ENCODE measurements around the gene SERPINA10. TPM values are rescaled to one million over a fixed set of nuclear protein-coding genes. Genes with fewer than 3 reads are reported as not detected.
"Not testable (repeated sequence)": the region's sequence is repeated elsewhere in the genome, so short reads cannot be mapped to it uniquely, and the experiment has no call there.

SERPINA10 gene
- total RNA-seq, 4 donors from 2014 or later, result not detected

DNA sequence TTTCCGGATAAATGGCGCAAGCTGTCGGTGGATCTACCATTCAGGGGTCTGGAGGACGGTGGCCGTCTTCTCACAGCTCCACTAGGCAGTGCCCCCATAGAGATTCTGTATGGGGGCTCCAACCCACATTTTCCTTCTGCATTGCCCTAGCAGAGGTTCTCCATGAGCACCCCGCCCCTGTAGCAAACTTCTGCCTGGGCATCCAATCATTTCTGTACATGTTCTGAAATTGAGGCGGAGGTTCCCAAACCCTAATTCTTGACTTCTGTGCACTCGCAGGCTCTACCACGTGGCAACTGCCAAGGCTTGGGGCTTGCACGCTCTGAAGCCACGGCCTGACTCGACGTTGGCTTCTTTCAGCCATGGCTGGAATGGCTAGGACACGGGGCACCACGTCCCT, 5.1 kb upstream of the SERPINA10 start:
- WGBS, 2 donors, result 95 to 97% methylated on average over 7 to 15 of the region's 15 CpGs

DNA sequence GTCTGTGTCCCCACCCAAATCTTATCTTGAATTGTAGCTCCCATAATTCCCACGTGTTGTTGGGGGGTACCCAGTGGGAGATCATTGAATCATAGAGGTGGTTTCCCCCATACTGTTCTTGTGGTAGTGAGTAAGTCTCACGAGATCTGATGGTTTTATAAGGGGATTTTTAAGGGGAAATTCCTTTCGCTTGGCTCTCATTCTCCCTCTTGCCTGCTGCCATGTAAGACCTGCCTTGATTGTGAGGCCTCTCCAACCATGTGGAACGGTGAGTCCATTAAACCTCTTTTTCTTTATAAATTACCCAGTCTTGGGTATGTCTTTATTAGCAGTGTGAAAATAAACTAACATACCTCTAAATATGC, 3.1 kb upstream of the SERPINA10 start:
- H3K27ac ChIP-seq; intact Hi-C loops (cut with DNase I): not testable (repeated sequence)
- 51 to 73% methylated on average over 4 of the region's 4 CpGs for WGBS, 2 donors

More for the DNA sequence above, 5.1 kb upstream of the SERPINA10 start:
- no peaks in the 10 kb centered on the region for H3K27me3 ChIP-seq
- no peak overlapping the region for H3K27ac ChIP-seq
- H3K9me3 ChIP-seq, result no peaks in the 10 kb centered on the region
- intact Hi-C loops (cut with DNase I), result no loop called here
- no peak overlapping the region for H3K4me3 ChIP-seq (replicated peaks in 1 of 3)
- TF ChIP-seq POLR2A (IDR thresholded peaks at IDR 0.05), result no peak
- TF ChIP-seq, protein P1, sequence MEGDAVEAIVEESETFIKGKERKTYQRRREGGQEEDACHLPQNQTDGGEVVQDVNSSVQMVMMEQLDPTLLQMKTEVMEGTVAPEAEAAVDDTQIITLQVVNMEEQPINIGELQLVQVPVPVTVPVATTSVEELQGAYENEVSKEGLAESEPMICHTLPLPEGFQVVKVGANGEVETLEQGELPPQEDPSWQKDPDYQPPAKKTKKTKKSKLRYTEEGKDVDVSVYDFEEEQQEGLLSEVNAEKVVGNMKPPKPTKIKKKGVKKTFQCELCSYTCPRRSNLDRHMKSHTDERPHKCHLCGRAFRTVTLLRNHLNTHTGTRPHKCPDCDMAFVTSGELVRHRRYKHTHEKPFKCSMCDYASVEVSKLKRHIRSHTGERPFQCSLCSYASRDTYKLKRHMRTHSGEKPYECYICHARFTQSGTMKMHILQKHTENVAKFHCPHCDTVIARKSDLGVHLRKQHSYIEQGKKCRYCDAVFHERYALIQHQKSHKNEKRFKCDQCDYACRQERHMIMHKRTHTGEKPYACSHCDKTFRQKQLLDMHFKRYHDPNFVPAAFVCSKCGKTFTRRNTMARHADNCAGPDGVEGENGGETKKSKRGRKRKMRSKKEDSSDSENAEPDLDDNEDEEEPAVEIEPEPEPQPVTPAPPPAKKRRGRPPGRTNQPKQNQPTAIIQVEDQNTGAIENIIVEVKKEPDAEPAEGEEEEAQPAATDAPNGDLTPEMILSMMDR (IDR thresholded peaks at IDR 0.05), result no peak
- no peaks in the 10 kb centered on the region for H3K36me3 ChIP-seq
- DNase-seq, result no peak
- no peaks in the 10 kb centered on the region for H3K4me1 ChIP-seq

DNA sequence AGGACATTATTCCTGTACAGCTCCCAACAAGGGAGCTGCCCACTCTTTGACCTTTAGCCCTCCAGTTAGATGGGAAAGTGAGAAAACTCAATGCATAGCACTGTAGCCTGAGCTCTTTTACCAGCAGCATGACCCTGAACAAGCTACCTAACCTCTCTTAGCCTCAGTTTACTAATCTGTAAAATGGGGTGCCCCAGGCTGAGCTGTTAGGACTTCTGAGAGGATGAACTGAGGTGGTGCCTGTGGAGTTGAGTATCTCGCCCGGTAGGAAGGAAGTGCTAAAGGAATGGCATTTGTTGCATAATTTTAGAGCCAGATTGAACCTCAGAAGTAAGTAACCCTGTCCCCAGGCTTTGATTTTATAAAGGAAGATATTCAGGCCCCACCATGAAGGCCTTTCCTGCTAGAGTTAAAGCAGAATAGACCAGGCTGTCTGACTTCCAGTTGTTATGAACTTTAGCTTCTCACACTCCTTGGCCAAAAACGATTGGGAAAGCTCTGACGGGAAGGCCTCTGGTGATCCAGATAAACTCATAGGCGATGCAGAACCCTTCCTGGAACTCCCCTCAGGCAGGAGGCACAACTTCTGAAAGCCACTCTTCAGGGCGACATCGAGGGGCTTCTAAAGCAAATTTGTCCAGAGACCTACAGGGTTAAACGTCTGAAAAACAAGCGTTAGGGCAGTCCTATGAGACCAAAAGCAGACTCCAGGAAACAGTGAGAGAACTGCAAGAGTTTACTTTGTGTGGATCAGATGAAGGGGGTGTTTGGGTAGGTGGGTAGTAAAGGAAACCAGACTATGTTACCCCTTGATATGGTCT, 2.5 kb upstream of the SERPINA10 start:
- H3K27ac ChIP-seq, result no peak overlapping the region
- 73 to 77% methylated on average over 9 of the region's 9 CpGs for WGBS, 2 donors
- TF ChIP-seq POLR2A (IDR thresholded peaks at IDR 0.05), result no peak
- TF ChIP-seq, protein P1 (IDR thresholded peaks at IDR 0.05), result no peak
- H3K4me1 ChIP-seq, result no peaks in the 10 kb centered on the region
- no peaks in the 10 kb centered on the region for H3K36me3 ChIP-seq
- H3K27me3 ChIP-seq, result no peaks in the 10 kb centered on the region
- intact Hi-C loops (cut with DNase I), result no loop called here
- no peak overlapping the region for H3K4me3 ChIP-seq (replicated peaks in 1 of 3)
- no peak for DNase-seq
- H3K9me3 ChIP-seq, result no peaks in the 10 kb centered on the region

More for the DNA sequence above, 3.1 kb upstream of the SERPINA10 start:
- H3K27me3 ChIP-seq; H3K4me1 ChIP-seq; H3K36me3 ChIP-seq; DNase-seq; H3K4me3 ChIP-seq (replicated peaks in 1 of 3); H3K9me3 ChIP-seq: not testable (repeated sequence)

DNA sequence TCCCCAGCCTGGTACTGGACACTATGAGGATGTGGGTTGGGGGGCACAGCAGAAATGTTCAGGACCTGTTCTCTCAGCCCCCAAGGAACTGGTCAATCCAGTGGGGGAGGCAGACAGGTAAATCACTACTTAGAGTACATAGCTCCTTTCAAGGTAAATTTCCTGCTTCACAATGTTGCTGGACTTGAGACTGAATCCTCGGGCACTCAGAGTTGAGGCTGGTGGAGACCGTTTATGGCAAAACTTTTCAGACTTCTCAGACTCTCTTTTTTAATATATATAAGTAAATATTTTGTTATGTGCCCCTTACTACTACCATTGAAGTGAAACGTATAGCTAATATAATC, 483 bp upstream of the SERPINA10 start:
- H3K4me3 ChIP-seq (replicated peaks in 1 of 3), result no peak overlapping the region
- H3K27me3 ChIP-seq, result no peaks in the 10 kb centered on the region
- TF ChIP-seq POLR2A (IDR thresholded peaks at IDR 0.05), result no peak
- TF ChIP-seq, protein P1 (IDR thresholded peaks at IDR 0.05), result no peak
- intact Hi-C loops (cut with DNase I), result no loop called here
- WGBS, 2 donors, result 59 to 91% methylated on average over 3 of the region's 3 CpGs
- no peak overlapping the region for H3K27ac ChIP-seq
- H3K4me1 ChIP-seq, result no peaks in the 10 kb centered on the region
- no peaks in the 10 kb centered on the region for H3K9me3 ChIP-seq
- no peaks in the 10 kb centered on the region for H3K36me3 ChIP-seq
- DNase-seq, result no peak

DNA sequence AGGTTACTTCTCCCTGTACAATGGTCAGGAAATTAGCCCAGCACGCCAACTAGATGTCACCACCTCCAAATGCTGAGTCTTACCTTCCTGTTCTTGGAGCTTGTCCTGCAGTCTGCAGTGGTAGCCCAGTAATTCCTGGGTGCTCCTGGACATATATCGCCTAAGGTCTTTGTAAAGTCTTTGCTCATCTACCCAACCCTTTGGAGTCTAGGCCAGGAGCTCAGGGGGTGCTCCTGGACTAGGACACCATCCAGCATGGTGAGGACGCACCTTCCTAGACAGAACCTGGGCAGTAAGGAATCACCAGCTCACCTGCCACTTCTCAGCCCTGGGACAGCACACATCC, 569 bp downstream of the SERPINA10 start:
- H3K9me3 ChIP-seq, result no peaks in the 10 kb centered on the region
- intact Hi-C loops (cut with DNase I), result no loop called here
- TF ChIP-seq, protein P1 (IDR thresholded peaks at IDR 0.05), result no peak
- TF ChIP-seq POLR2A (IDR thresholded peaks at IDR 0.05), result no peak
- H3K27ac ChIP-seq, result no peak overlapping the region
- H3K27me3 ChIP-seq, result no peaks in the 10 kb centered on the region
- H3K36me3 ChIP-seq, result no peaks in the 10 kb centered on the region
- DNase-seq, result no peak
- WGBS, 2 donors, result 95 to 96% methylated on average over 3 of the region's 3 CpGs
- H3K4me1 ChIP-seq, result no peaks in the 10 kb centered on the region
- H3K4me3 ChIP-seq (replicated peaks in 1 of 3), result no peak overlapping the region

Measured in thyroid gland (tissue), 4 donors.